Activated CD4-positive, alpha-beta memory T cell treated with anti-CD3 and anti-CD28 coated beads for 36 hours (primary cell): Measurements from ENCODE around the gene WDR73. TPM values are rescaled to one million over a fixed set of nuclear protein-coding genes. Genes with fewer than 3 reads are reported as not detected.

ENCODE experiments used
- CTCF ChIA-PET: fragments of 350-600 bp; sonication (Branson Sonifier 250); formaldehyde crosslinking; loops from one replicate; lab custom pipeline; 2021; ENCODE audit warnings: antibody characterized with exemption, inconsistent platforms; lab: Charles Lee
- POLR2A ChIA-PET: fragments of 350-600 bp; sonication (Branson Sonifier 250); formaldehyde crosslinking; loops from one replicate; lab custom pipeline; 2021; ENCODE audit warnings: antibody characterized with exemption; lab: Charles Lee
- DNase-seq: peaks from one replicate; pipeline ENCODE4 v3.0.0-alpha.2; 2020
- H3K27ac Mint-ChIP-seq: one replicate; pipeline ENCODE4 v1.8.0; 2021; ENCODE audit warnings: mixed read lengths
- H3K27me3 Mint-ChIP-seq: one replicate; pipeline ENCODE4 v1.8.0; 2021; ENCODE audit warnings: mixed read lengths
- H3K36me3 Mint-ChIP-seq: one replicate; pipeline ENCODE4 v1.8.0; 2021; ENCODE audit warnings: mixed read lengths
- H3K4me1 Mint-ChIP-seq: one replicate; pipeline ENCODE4 v1.8.0; 2021; ENCODE audit warnings: low read depth, mixed read lengths
- H3K4me3 Mint-ChIP-seq: one replicate; pipeline ENCODE4 v1.8.0; 2021; ENCODE audit warnings: mild to moderate bottlenecking, mixed read lengths
- H3K9me3 Mint-ChIP-seq: one replicate; pipeline ENCODE4 v1.8.0; 2021; ENCODE audit warnings: mixed read lengths
- intact Hi-C: fragments of 100-400 bp; cut with micrococcal nuclease; formaldehyde crosslinking; loops from one replicate; pipeline ENCODE4 v1.15.1; 2023
- total RNA-seq, 2 experiments: library from RNA; stranded (reverse); gene quantifications; one replicate each; pipeline ENCODE4 v1.2.3, GENCODE V29; 2021

The WDR73 gene
- total RNA-seq, 2 experiments from 2014 or later: 13.7 to 14.9 TPM

DNA sequence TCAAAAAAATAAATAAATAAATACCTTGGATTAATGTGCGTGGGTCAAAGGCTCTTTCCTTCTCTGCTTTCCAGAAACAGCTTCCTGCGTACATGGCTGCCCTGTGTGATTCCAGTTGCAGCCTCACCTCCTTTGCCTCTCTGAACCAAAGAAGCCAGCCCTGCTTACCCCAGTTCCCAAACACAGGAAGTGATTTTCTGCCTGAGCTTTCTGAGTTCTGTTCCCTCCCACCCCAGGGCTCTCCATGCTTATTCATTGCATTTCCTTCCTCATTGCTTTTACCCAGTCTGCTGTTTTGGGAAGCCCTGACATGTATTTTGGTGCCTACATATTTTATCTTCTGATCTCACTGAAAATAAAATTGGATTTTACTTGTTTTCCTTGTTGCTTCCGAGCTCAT lies 37.8 kb downstream of the WDR73 start:
- no peak for DNase-seq
- ChIA-PET POLR2A (no interaction called here), CTCF (interaction anchor here (0.7 kb wide), 1 partner anchor 10 kb away, joined by 3 read pairs; no protein-coding TSS in a partner anchor)
- Mint-ChIP-seq H3K4me1 (no peaks in the 10 kb centered on the region), H3K27me3 (no peaks in the 10 kb centered on the region), H3K36me3 (peaks cover 22% of the 10 kb centered on the region), H3K4me3 (no peak overlapping the region), H3K9me3 (peaks cover 17% of the 10 kb centered on the region), H3K27ac (no peak overlapping the region)
- intact Hi-C loops: no loop called here

DNA sequence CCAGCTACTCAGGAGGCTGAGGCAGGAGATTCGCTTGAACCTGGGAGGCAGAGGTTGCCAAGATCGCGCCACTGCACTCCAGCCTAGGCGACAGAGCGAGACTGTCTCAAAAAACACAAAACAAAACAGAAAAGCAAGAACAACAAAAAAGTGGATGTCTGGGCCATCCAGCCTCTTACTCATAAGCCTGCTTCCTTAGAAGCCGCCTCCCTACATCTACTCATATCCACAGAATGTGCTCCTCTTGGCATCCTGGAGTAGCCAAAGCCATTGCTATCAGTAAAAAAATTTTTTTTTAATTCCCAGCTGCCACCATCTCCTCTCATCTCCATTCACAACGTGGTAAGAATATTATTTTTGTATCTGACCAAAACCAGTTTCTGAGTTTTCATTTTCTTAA lies 42.5 kb downstream of the WDR73 start:
- intact Hi-C loops: no loop called here
- Mint-ChIP-seq H3K36me3 (peaks cover 10% of the 10 kb centered on the region), H3K4me3 (no peak overlapping the region), H3K27ac (no peak overlapping the region), H3K27me3 (no peaks in the 10 kb centered on the region), H3K4me1 (peaks cover 10% of the 10 kb centered on the region), H3K9me3 (no peaks in the 10 kb centered on the region)
- DNase-seq: no peak
- ChIA-PET CTCF (interaction anchor here (0.8 kb wide), 1 partner anchor 317 kb away, joined by 3 read pairs; no protein-coding TSS in a partner anchor), POLR2A (no interaction called here)

DNA sequence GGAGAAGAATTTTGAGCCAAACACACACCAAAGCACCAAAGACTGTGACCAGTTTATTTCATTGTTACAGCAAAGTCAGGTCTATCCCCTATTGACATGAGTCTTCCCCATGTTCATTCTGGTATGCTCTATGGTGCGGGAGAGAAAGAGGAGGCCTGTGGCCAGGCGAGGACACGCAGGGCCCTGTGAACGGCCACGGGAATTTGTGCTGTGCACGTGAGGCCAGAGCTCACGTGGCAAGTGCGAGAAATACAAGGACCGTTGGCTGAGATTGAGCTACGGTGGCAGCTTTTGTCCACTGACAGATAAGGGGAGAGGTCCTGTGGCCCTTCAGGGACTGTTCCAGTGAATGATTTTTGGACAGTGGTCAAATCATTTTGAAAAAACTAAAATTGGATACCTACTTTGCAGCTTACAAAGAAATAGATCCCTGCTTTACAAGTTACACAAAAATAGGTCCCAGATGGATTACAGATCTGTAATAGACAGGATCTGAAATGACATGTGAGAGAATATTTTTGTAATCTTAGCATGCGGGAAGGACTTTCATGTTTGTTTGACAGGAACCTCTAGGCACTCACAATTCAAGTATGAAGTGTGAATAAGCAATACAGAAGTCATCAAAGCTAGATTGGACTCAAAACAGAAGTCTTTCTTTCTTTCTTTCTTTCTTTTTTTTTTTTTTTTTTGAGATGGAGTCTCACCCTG lies 44.1 kb downstream of the WDR73 start:
- POLR2A ChIA-PET: no interaction called here
- H3K36me3 Mint-ChIP-seq: peaks cover 20% of the 10 kb centered on the region
- peak overlapping the region; percentile 11 for H3K27ac Mint-ChIP-seq
- no peak overlapping the region for H3K4me3 Mint-ChIP-seq
- DNase-seq: no peak
- CTCF ChIA-PET: interaction anchor here (0.6 to 2.4 kb wide), 2 partner anchors 18 to 22 kb away, joined by 3 to 6 read pairs; no protein-coding TSS in a partner anchor
- intact Hi-C loops: no loop called here
- H3K27me3 Mint-ChIP-seq: no peaks in the 10 kb centered on the region
- no peaks in the 10 kb centered on the region for H3K9me3 Mint-ChIP-seq
- peaks cover 27% of the 10 kb centered on the region for H3K4me1 Mint-ChIP-seq

DNA sequence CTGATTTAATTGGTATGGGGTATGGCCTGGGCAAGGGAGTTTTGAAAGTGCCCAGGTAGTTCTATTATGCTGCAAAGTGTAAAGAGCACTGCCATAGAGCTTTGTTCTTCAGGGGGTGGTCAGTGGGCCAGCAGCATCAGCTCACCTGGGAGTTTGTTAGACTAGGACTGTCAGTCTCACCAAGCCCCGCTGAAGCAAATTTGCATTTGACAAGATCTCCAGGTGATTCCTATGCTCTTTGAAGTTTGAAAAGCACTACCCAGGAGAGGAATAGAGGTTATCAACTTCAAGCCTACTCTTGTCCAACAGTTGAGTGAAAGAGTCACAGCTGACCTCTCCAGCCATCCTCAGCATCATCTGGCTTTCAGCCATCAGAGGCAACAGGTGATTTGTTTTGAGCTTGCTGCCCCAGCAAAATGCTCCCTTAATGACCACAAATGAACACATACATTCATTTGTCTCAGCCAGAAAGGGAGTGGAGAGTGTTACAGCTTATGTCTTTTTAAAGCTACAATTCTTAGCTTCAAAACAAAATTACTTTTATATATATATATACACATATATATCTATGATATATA lies 45.3 kb downstream of the WDR73 start:
- Mint-ChIP-seq H3K36me3 (peaks cover 24% of the 10 kb centered on the region), H3K27ac (no peak overlapping the region), H3K27me3 (no peaks in the 10 kb centered on the region), H3K4me1 (peaks cover 36% of the 10 kb centered on the region), H3K4me3 (no peak overlapping the region), H3K9me3 (no peaks in the 10 kb centered on the region)
- no peak for DNase-seq
- ChIA-PET CTCF (interaction anchor here (1.2 to 2.4 kb wide), 2 partner anchors 21 to 23 kb away, joined by 4 to 6 read pairs; no protein-coding TSS in a partner anchor), POLR2A (interaction anchor here (0.8 kb wide), 1 partner anchor 22 kb away, joined by 3 read pairs; no protein-coding TSS in a partner anchor)
- intact Hi-C loops: no loop called here

DNA sequence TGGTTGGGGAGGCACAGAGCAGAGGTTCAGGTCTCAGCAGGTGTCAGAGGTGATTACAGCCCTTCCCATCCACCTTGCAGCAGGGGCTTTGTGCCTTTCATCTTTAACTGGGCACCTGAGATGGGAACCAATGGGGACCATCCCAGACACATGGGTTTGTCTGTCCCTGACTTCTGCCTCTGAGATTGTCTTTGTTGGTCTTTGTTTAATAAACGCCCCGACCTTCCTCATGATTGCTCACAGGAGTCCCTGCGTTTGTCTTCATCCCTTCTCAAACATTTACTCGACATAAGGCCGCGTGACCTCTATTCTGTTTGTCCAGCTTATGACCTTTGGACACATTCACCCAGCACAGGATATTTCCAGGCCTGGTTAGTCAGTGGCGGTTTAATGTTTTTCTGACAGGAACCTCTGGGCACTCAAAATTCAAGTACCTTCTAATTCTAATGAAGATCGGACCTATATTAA lies 47.4 kb downstream of the WDR73 start:
- H3K36me3 Mint-ChIP-seq: peaks cover 24% of the 10 kb centered on the region
- intact Hi-C loops: no loop called here
- POLR2A ChIA-PET: interaction anchor here (3.2 kb wide), 1 partner anchor 25 kb away, joined by 13 read pairs; no protein-coding TSS in a partner anchor

DNA sequence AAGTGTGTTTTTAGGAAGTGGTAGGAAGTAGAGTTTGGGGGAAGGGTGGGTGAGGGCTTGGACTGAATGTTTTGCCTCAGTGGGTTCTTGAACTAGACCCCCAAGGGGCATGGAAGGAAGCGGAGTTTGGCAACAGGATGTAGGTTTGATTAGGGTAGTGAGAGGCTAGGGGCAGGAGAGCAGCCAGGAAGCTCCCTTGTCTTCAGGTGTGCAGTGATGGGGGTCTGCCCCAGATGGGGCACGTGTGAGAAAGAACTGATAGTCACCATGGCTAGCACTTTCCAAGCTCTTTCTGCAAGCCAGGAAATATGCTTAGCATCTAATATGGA lies 48.6 kb downstream of the WDR73 start:
- H3K27me3 Mint-ChIP-seq: no peaks in the 10 kb centered on the region
- intact Hi-C loops: loop anchor here (1.0 kb wide), 1 partner anchor 157 kb away; no protein-coding TSS in a partner anchor
- H3K36me3 Mint-ChIP-seq: peaks cover 24% of the 10 kb centered on the region
- peaks cover 54% of the 10 kb centered on the region for H3K4me1 Mint-ChIP-seq
- H3K4me3 Mint-ChIP-seq: peak overlapping the region; percentile 71
- DNase-seq: no peak
- no peaks in the 10 kb centered on the region for H3K9me3 Mint-ChIP-seq
- POLR2A ChIA-PET: interaction anchor here (0.5 to 3.2 kb wide), 10 partner anchors 13 to 155 kb away, joined by 4 to 14 read pairs (median 4); partner anchors contain the start of gene SEC11A
- H3K27ac Mint-ChIP-seq: peak overlapping the region; percentile 90
- CTCF ChIA-PET: interaction anchor here (0.9 to 1.5 kb wide), 8 partner anchors 18 to 273 kb away, joined by 3 to 6 read pairs (median 4); no protein-coding TSS in a partner anchor

More for the DNA sequence above, 47.4 kb downstream of the WDR73 start:
- DNase-seq: no peak
- CTCF ChIA-PET: interaction anchor here (0.7 to 1.6 kb wide), 3 partner anchors 8 to 28 kb away, joined by 3 to 4 read pairs (median 3); no protein-coding TSS in a partner anchor
- no peak overlapping the region for H3K27ac Mint-ChIP-seq
- H3K4me3 Mint-ChIP-seq: no peak overlapping the region
- no peaks in the 10 kb centered on the region for H3K27me3 Mint-ChIP-seq
- H3K9me3 Mint-ChIP-seq: no peaks in the 10 kb centered on the region
- peaks cover 51% of the 10 kb centered on the region for H3K4me1 Mint-ChIP-seq

DNA sequence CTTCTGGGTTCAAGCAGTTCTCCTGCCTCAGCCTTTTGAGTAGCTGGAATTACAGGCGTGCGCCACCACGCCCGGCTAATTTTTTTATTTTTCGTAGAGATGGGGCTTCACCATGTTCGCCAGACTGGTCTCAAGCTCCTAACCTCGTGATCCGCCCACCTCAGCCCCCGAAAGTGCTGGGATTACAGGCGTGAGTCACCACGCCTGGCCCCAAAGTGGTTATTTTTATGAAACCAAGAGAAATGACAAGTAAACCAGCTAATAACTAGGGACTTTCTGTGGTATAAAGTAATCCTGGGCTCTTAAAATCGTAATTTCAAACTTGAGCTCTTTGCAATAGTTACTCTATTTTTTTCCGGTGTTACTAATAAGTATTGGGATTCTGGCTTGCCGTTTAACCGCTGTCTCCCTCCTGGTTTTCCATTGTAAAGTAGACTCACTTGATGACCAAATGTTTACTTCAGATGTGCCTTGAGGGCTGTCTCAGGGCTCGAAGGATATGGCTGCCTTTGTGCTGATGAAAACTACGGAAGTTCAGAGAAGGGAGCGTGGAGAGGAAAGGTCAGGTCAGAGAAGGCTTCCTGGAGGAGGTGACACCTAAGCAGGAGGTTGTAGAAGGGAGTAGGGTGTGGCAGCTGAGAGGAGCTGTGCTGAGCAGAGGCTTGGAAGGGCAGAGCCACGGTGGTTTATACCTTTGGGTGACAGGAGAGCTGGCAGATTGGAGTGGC lies 49.1 kb downstream of the WDR73 start:
- Mint-ChIP-seq H3K9me3 (no peaks in the 10 kb centered on the region), H3K27me3 (no peaks in the 10 kb centered on the region), H3K4me1 (peaks cover 52% of the 10 kb centered on the region), H3K4me3 (peak overlapping the region; percentile 71), H3K27ac (peak overlapping the region; percentile 90), H3K36me3 (peaks cover 24% of the 10 kb centered on the region)
- ChIA-PET CTCF (interaction anchor here (0.8 to 1.5 kb wide), 9 partner anchors 17 to 273 kb away, joined by 3 to 6 read pairs (median 4); no protein-coding TSS in a partner anchor), POLR2A (interaction anchor here (0.5 to 3.2 kb wide), 12 partner anchors 9 to 156 kb away, joined by 3 to 14 read pairs (median 4); partner anchors contain the start of gene SEC11A)
- peak; percentile 90 for DNase-seq
- intact Hi-C loops: loop anchor here (1.0 to 5.0 kb wide), 2 partner anchors 157 to 387 kb away; no protein-coding TSS in a partner anchor

DNA sequence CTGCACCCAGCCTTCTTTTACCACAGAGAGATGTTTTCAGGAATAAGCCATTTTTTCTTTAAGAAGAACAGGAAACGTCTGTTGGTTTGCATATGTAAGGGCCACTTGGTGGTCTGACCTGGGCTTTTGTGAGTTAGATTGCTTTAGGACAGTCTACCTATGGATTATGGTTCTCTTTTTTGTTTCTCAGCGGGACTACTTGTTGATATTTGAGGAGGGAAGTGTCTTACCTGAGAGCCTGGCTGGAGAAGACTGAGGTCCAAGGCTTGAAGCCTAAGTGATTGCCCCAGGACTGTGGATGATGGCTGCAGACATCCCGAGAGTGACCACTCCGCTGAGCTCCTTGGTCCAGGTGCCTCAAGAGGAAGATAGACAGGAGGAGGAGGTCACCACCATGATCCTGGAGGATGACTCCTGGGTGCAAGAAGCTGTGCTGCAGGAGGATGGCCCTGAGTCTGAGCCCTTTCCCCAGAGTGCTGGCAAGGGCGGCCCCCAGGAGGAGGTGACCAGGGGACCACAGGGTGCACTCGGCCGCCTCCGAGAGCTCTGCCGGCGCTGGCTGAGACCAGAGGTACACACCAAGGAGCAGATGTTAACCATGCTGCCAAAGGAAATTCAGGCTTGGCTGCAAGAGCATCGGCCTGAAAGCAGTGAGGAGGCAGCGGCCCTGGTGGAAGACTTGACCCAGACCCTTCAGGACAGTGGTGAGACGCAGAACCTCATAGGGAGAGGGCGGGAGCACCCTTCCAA lies 50.3 kb downstream of the WDR73 start:
- intact Hi-C loops: loop anchor here (1.0 to 5.0 kb wide), 2 partner anchors 27 to 388 kb away; no protein-coding TSS in a partner anchor
- peaks cover 54% of the 10 kb centered on the region for H3K4me1 Mint-ChIP-seq
- no peak for DNase-seq
- ChIA-PET POLR2A (interaction anchor here (0.6 to 3.2 kb wide), 7 partner anchors 16 to 157 kb away, joined by 4 to 14 read pairs (median 5); no protein-coding TSS in a partner anchor), CTCF (interaction anchor here (0.5 kb wide), 1 partner anchor 203 kb away, joined by 3 read pairs; no protein-coding TSS in a partner anchor)
- peak overlapping the region; percentile 39 for H3K27ac Mint-ChIP-seq
- H3K9me3 Mint-ChIP-seq: no peaks in the 10 kb centered on the region
- H3K4me3 Mint-ChIP-seq: peak overlapping the region; percentile 17
- peaks cover 24% of the 10 kb centered on the region for H3K36me3 Mint-ChIP-seq
- H3K27me3 Mint-ChIP-seq: no peaks in the 10 kb centered on the region

DNA sequence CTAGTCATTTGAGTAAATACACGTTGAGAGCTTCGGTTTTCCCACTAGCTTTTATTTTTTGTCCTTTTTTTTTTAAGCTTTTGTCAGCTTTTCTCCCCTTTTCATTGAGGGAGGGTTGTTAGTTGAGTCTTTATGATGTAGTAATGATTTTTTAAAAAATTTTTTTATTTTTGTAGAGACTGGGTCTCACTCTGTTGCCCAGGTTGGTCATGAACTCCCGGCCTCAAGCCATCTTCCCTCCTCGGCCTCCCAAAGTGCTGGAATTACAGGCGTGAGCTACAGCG lies 52.6 kb downstream of the WDR73 start:
- ChIA-PET CTCF (interaction anchor here (0.6 to 1.4 kb wide), 4 partner anchors 14 to 173 kb away, joined by 4 to 7 read pairs (median 4); no protein-coding TSS in a partner anchor), POLR2A (interaction anchor here (1.0 to 2.5 kb wide), 4 partner anchors 30 to 146 kb away, joined by 3 to 12 read pairs (median 4); partner anchors contain the start of gene WDR73)
- no peaks in the 10 kb centered on the region for H3K27me3 Mint-ChIP-seq
- peak overlapping the region; percentile 91 for H3K4me3 Mint-ChIP-seq
- H3K36me3 Mint-ChIP-seq: peaks cover 16% of the 10 kb centered on the region
- H3K27ac Mint-ChIP-seq: no peak overlapping the region
- DNase-seq: no peak
- H3K9me3 Mint-ChIP-seq: no peaks in the 10 kb centered on the region
- peaks cover 63% of the 10 kb centered on the region for H3K4me1 Mint-ChIP-seq
- intact Hi-C loops: loop anchor here (5.0 kb wide), 1 partner anchor 391 kb away; no protein-coding TSS in a partner anchor

DNA sequence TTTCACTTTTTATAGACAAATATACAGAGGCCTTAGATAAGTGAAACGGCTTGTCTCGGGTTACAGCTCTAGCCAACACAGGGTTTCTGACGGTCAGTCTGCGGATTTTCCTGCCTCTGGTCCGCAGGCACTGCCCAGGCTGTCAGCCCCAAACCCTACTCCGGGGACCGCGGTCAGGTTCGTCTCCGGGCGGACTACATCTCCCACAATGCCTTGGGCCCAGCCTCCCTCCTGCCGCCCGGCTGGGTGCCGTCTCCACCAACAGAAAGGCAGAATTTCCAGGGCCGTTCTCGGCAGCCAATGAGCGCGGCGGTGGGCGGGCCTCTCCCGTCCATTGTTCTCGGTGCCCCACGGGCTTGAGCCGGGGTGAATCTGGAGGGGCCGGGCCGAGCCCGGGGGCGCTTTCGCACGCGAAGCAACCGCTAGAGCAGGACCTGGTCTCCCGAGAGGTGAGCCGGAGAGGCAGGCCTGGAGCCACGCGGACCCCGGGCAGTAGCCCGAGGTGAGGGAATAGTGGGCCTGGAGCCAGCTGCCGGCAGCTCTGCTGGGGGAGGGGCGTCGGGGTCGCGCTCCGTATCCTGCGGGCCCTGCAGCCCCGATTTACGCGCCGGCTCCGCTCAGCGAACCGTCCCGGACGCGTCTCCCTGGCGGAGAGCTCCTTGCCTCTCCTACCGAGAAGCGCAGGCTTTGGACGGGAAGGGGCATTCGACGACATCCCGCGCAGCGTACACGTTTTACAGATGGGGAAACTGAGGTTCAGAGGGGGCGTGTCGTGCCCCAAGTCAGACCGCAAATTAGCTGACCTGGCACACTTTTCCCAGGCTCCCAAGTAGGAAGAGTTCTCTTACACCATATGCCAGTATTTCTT lies 53.2 kb downstream of the WDR73 start, which contains the start of gene ZSCAN2:
Gene ZSCAN2 (plus strand): TSS at position 323 of the 868 bp plus-strand sequence. CDS start 2,919 bp downstream, outside the sequence.
- peak; percentile 97 for DNase-seq
- Mint-ChIP-seq H3K4me1 (peaks cover 57% of the 10 kb centered on the region), H3K36me3 (peaks cover 12% of the 10 kb centered on the region), H3K4me3 (peak within 1 kb of the TSS; percentile 91), H3K9me3 (no peaks in the 10 kb centered on the region), H3K27ac (no peak within 1 kb of the TSS), H3K27me3 (no peaks in the 10 kb centered on the region)
- ChIA-PET CTCF (interaction anchor here (0.6 to 2.9 kb wide), 9 partner anchors 12 to 276 kb away, joined by 3 to 24 read pairs (median 4); partner anchors contain the start of gene WDR73), POLR2A (interaction anchor here (0.8 to 2.5 kb wide), 6 partner anchors 30 to 147 kb away, joined by 3 to 12 read pairs (median 4); partner anchors contain the start of gene WDR73)
- intact Hi-C loops: loop anchor here (1.0 to 5.0 kb wide), 2 partner anchors 53 to 391 kb away; partner anchors contain the start of gene WDR73
